Hepatocyte (in vitro differentiated cells): ENCODE results near the gene CCDC43. TPM values are rescaled to one million over a fixed set of nuclear protein-coding genes. Genes with fewer than 3 reads are reported as not detected.
"Not testable (repeated sequence)": the region's sequence is repeated elsewhere in the genome, so short reads cannot be mapped to it uniquely, and the experiment has no call there.

Source experiments
- DNase-seq: peaks from one replicate; pipeline ENCODE4 v3.0.0-alpha.2; 2016; ENCODE audit warnings: low spot score
- H2AFZ ChIP-seq: fragments of 200-600 bp; sonication (generic); 2 replicates; pipeline ENCODE4 v1.6.0; 2016; ENCODE audit warnings: antibody characterized with exemption, mild to moderate bottlenecking
- H3K27ac ChIP-seq: fragments of 200-600 bp; sonication (generic); 2 replicates; pipeline ENCODE4 v1.5.1; 2016; ENCODE audit warnings: mild to moderate bottlenecking
- H3K27me3 ChIP-seq: fragments of 200-600 bp; sonication (generic); 2 replicates; pipeline ENCODE4 v1.6.1; 2016
- H3K36me3 ChIP-seq: fragments of 200-600 bp; sonication (generic); replicated peaks from 2 replicates; pipeline ENCODE4 v1.5.1; 2016; ENCODE audit warnings: low read depth; ENCODE audit not compliant: insufficient read depth
- H3K4me1 ChIP-seq: fragments of 200-600 bp; sonication (generic); 2 replicates; pipeline ENCODE4 v1.5.1; 2016; ENCODE audit warnings: mild to moderate bottlenecking, moderate library complexity; ENCODE audit not compliant: insufficient read depth
- H3K4me2 ChIP-seq: fragments of 200-600 bp; sonication (generic); 2 replicates; pipeline ENCODE4 v1.6.0; 2016
- H3K4me3 ChIP-seq: fragments of 200-600 bp; sonication (generic); 2 replicates; pipeline ENCODE4 v1.5.1; 2016; ENCODE audit warnings: mild to moderate bottlenecking
- H3K79me2 ChIP-seq: fragments of 200-600 bp; sonication (generic); 2 replicates; pipeline ENCODE4 v1.6.0; 2017; ENCODE audit warnings: mild to moderate bottlenecking
- H3K9me2 ChIP-seq: fragments of 200-600 bp; sonication (generic); replicated peaks from 2 replicates; pipeline ENCODE4 v1.6.0; 2017; ENCODE audit warnings: mild to moderate bottlenecking; ENCODE audit not compliant: insufficient read depth
- H3K9me3 ChIP-seq: fragments of 200-600 bp; sonication (generic); 2 replicates; pipeline ENCODE4 v1.5.1; 2016; ENCODE audit warnings: low read depth, mild to moderate bottlenecking
- H4K20me1 ChIP-seq: fragments of 200-600 bp; sonication (generic); 2 replicates; pipeline ENCODE4 v1.6.0; 2016; ENCODE audit warnings: mild to moderate bottlenecking; ENCODE audit not compliant: insufficient read depth, poor library complexity, severe bottlenecking
- EZH2 ChIP-seq: fragments of 200-600 bp; sonication (generic); IDR thresholded peaks from 2 replicates; pipeline ENCODE4 v1.6.1; 2016; ENCODE audit warnings: antibody characterized with exemption, mild to moderate bottlenecking, borderline replicate concordance
- EZH2phosphoT487 ChIP-seq: fragments of 200-600 bp; sonication (generic); IDR thresholded peaks from one replicate; pipeline ENCODE4 v1.6.1; 2018; ENCODE audit warnings: antibody characterized with exemption, mild to moderate bottlenecking, low read depth, moderate library complexity; ENCODE audit not compliant: unreplicated experiment, severe bottlenecking
- WGBS: methylation state at CpG from one replicate; pipeline ENCODE4 v1.1.6; 2016; ENCODE audit warnings: low lambda C conversion rate; ENCODE audit errors: missing lambda C conversion rate; 5-methylcytosine and 5-hydroxymethylcytosine counted together
- polyA plus RNA-seq: library from polyadenylated mRNA; unstranded; fragments of >200 nt; fragmentation: Nextera tagmentation; extraction: Ambion mirVana; gene quantifications from 2 replicates; pipeline ENCODE4 v1.2.1, GENCODE V29; 2016
- total RNA-seq: library from RNA; depleted of rRNA; stranded (reverse); fragments of >200 nt; gene quantifications from 2 replicates; pipeline ENCODE4 v1.2.3, GENCODE V29; 2014
- TF ChIP-seq, protein P1 (sequence below): fragments of 200-600 bp; sonication (generic); IDR thresholded peaks from 2 replicates; pipeline ENCODE4 v1.5.1; 2016; ENCODE audit warnings: antibody characterized with exemption, mild to moderate bottlenecking; ENCODE audit not compliant: poor library complexity

Gene CCDC43
- total and polyA plus RNA-seq, 2 experiments from 2014 or later, result 20.6 to 29.2 TPM

DNA sequence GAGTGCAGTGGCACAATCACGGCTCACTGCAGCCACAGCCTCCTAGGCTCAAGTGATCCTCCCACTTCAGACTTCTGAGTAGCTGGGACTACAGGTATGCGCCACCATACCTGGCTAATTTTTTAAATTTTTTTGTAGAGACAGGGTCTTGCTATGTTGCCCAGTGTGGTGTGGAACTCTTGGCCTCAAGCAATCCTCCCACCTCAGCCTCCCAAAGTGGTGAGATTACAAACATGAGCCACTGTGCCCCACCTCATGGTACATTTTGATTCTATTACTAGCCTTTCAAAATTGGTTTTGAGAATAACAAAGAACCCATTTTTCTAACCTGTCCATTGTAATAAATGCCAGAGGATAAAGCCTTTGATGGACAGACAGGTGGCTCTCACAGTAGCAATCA is 1.4 kb downstream of the CCDC43 start:
- H3K4me3 ChIP-seq, result no peak overlapping the region
- TF ChIP-seq EZH2, result no peak
- TF ChIP-seq, protein P1, sequence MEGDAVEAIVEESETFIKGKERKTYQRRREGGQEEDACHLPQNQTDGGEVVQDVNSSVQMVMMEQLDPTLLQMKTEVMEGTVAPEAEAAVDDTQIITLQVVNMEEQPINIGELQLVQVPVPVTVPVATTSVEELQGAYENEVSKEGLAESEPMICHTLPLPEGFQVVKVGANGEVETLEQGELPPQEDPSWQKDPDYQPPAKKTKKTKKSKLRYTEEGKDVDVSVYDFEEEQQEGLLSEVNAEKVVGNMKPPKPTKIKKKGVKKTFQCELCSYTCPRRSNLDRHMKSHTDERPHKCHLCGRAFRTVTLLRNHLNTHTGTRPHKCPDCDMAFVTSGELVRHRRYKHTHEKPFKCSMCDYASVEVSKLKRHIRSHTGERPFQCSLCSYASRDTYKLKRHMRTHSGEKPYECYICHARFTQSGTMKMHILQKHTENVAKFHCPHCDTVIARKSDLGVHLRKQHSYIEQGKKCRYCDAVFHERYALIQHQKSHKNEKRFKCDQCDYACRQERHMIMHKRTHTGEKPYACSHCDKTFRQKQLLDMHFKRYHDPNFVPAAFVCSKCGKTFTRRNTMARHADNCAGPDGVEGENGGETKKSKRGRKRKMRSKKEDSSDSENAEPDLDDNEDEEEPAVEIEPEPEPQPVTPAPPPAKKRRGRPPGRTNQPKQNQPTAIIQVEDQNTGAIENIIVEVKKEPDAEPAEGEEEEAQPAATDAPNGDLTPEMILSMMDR, result no peak
- no peak for TF ChIP-seq EZH2phosphoT487
- H3K9me3 ChIP-seq, result no peaks in the 10 kb centered on the region
- H3K4me1 ChIP-seq, result no peaks in the 10 kb centered on the region
- no peaks in the 10 kb centered on the region for H3K27me3 ChIP-seq
- no peak overlapping the region for H2AFZ ChIP-seq
- no peaks in the 10 kb centered on the region for H3K9me2 ChIP-seq
- H3K79me2 ChIP-seq, result peaks cover 47% of the 10 kb centered on the region
- 96% methylated on average over 2 of the region's 2 CpGs for WGBS
- H3K27ac ChIP-seq, result peak overlapping the region; percentile 90
- no peaks in the 10 kb centered on the region for H3K36me3 ChIP-seq
- DNase-seq, result no peak
- H4K20me1 ChIP-seq, result no peaks in the 10 kb centered on the region
- peak overlapping the region; percentile 91 for H3K4me2 ChIP-seq

DNA sequence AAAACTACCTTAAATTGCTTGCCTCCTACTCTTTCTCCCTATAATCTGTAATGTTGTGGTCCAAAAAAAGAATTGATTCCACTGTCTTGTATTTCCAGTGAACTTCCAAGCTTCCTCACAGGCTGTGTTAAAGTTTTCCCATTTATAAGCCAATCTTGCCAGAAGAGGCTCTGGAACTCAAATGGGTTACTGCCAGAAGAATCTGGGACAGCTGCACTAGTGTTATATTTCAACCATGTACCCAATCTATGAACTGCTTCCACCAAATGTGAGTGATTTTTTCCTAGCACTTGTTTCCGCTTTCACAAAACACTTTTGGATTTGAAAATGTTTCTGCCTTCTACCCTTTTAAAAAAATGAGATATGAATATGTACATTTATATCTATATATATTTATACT is 1.8 kb downstream of the CCDC43 start:
- Histone ChIP-seq H2AFZ (no peak overlapping the region), H3K27ac (no peak overlapping the region), H3K4me3 (no peak overlapping the region), H3K79me2 (peaks cover 47% of the 10 kb centered on the region), H3K9me2 (no peaks in the 10 kb centered on the region), H3K27me3 (no peaks in the 10 kb centered on the region), H3K36me3 (no peaks in the 10 kb centered on the region), H4K20me1 (no peaks in the 10 kb centered on the region), H3K4me1 (no peaks in the 10 kb centered on the region), H3K4me2 (peak overlapping the region; percentile 91), H3K9me3 (no peaks in the 10 kb centered on the region)
- TF ChIP-seq EZH2, result no peak
- TF ChIP-seq, protein P1, result no peak
- TF ChIP-seq EZH2phosphoT487, result no peak
- DNase-seq, result no peak
- 100% methylated on average over 1 of the region's 1 CpG for WGBS

DNA sequence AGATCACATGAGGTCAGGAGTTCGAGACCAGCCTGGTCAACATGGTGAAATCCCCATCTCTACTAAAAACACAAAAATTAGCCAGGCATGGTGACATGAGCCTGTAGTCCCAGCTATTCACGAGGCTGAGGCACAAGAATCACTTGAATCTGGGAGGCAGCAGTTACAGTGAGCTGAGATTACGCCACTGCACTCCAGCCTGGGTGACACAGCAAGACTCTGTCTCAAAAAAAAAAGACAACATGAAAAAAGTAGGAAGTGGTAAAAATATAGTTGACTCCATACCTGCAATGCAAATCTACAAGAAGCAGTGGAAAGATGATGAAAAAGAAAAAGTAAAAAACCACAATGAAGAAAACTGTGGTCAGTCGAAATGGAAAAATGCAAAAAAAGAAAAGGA is 6.3 kb downstream of the CCDC43 start:
- H3K4me1 ChIP-seq, H3K27me3 ChIP-seq, H4K20me1 ChIP-seq, DNase-seq, H3K36me3 ChIP-seq, H3K4me2 ChIP-seq, H3K4me3 ChIP-seq, H3K9me3 ChIP-seq, H3K9me2 ChIP-seq, H2AFZ ChIP-seq, H3K27ac ChIP-seq: not testable (repeated sequence)
- H3K79me2 ChIP-seq, result peaks cover 37% of the 10 kb centered on the region
- 95% methylated on average over 4 of the region's 4 CpGs for WGBS

DNA sequence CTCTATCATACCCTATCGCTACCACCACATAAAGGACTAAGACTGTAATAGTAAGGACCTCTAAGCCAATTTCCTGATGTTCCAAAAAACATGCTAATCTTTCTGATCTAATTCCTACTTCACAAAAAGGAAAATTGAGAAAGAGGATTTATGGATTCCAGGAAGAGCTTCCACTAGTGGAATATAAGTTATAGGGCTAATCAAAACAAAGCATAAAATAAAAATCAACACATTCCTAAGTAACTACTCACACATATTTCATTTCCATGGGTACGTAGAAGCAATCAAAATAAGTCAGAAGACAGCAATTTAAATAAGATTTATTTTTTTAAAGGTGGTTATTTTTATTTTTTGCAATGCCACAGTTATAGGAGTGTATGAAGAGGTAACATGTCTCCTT is 12.4 kb downstream of the CCDC43 start:
- H3K79me2 ChIP-seq, result no peaks in the 10 kb centered on the region
- no peak overlapping the region for H3K4me3 ChIP-seq
- no peak for DNase-seq
- H3K27ac ChIP-seq, result no peak overlapping the region
- 92% methylated on average over 2 of the region's 2 CpGs for WGBS
- no peak for TF ChIP-seq EZH2
- no peak for TF ChIP-seq EZH2phosphoT487
- TF ChIP-seq, protein P1, result no peak
- H2AFZ ChIP-seq, result no peak overlapping the region
- no peaks in the 10 kb centered on the region for H3K27me3 ChIP-seq
- no peaks in the 10 kb centered on the region for H3K9me3 ChIP-seq
- no peaks in the 10 kb centered on the region for H3K36me3 ChIP-seq
- no peak overlapping the region for H3K4me2 ChIP-seq
- no peaks in the 10 kb centered on the region for H3K9me2 ChIP-seq
- H3K4me1 ChIP-seq, result no peaks in the 10 kb centered on the region
- no peaks in the 10 kb centered on the region for H4K20me1 ChIP-seq
